GM18508 (cell line): ENCODE results near the gene BTBD1.
A peak's percentile ranks its signal among the peaks of the same experiment; 100 is the strongest.

Source experiments
- ATAC-seq: cut with Tn5 transposase; IDR thresholded peaks from one replicate; pipeline ENCODE4 v1.9.1; 2021; ENCODE audit warnings: moderate number of reproducible peaks; ENCODE audit not compliant: insufficient read depth, unreplicated experiment

The BTBD1 gene

DNA sequence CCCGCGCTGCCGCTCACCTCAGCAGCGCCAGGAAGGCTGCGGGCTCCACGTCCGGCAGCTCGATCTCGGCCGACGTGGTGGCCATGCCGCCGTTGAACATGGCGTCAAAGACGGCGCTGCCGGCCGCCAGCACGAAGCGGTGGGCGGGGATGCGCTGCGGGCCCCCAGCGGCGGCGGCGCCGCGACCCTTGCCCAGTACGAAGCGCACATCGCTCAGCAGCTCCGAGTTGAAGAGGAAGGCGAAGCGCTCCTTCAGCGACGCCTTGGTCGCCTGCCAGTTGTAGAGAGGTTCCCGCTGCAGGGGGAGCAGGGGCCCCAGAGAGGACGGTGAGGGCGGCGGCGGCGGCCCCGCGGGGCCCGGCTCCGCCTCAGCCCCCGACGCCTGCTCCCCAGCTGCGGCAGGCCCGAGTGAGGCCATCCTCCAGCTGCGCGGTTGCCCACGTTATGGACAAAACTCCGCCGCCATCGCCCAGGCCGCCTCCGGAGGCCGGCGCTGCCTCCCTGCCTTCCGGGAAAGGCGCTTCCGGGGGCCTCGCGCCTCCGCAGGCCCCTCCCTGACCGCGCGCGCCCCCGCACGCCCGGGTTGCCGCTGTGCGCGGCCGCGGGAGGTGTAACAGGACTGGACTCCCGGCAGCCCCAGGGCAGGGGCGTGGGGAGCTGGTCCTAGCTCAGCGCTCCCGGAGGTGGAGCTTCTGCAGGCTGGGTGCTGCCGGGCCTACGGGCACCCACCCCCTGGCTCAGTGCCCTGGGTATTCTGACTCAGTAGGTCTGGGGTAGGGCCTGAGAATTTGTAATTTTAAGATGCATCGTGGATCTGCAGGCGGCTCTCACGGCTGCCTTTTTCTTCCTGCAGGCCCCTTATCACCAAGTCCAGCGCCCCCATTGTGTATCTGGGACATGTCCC, at the start of gene BTBD1:
Gene BTBD1, minus strand, starts transcription at position 519 of the 904 bp plus-strand sequence. Its CDS starts 101 bp downstream, at position 418.
- ATAC-seq, result peak; percentile 36

DNA sequence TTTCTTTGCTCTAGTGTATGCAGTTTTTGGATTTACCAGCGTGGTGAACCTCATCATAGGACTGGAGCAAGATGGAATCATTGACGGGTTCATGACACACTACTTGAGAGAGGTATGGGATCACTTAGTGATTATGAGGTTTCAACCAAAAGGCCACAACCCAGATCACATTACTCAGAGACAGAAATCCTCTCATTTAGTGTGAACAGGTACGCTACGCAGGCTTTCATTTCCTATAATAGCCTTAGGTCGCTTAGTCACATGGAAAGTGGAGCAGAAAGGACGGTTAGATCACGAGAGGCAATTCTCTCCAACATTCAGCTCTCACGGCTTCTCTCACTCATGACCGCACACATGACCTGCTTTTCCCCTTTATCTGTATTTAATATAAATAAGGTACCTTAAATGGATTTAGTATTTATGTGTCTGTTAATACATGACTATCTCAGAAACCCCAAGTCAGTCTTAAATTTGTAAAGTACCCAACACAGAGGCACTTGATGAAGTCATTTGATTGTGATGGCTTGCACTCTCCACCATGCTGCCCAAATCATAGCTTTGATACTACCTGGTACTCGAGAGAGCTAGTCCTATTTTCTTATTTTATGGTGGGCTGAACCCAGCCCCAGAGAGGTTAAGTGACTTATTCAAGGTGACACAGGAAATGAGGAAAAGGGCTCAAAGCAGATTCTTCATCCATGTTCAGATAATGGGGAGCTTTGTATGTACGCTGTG, 48.9 kb upstream of the BTBD1 start:
- ATAC-seq, result peak; percentile 70

DNA sequence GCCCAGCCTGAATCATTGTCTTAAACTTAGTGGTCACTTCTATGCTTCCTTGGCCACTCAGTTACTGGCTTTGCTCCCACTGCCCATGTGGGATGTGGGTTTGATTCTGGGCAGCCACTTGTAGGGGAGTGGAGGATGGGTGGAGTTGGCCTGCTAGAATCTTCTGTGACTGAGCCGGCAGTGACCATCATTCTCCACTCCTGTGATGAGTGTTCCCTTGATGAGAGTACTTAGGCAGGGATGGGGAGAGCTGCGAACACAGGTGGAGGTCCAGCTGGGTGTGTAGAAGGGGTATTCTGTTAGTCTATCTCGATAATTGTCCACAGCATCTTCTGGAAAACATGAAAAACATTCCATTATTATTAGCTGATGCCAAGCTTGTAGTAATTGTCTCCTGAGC, 48.4 kb upstream of the BTBD1 start:
- no peak for ATAC-seq

DNA sequence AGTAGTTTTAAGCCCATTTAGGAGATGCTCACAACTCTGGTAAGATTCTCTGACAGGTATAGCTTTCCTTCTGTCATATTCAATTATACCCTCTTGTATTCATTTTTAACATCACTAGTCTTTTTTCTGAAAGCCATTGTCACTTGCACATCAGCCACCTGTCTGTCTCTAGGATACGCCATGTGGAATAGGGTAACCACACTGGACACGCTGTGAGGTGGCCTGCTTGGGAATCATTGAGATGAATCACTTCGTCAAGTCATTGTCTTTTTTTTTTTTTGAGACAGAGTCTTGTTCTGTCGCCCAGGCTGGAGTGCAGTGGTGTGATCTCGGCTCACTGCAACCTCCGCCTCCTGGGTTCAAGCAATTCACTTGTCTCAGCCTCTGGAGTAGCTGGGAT, 47.8 kb upstream of the BTBD1 start:
- ATAC-seq, result no peak

DNA sequence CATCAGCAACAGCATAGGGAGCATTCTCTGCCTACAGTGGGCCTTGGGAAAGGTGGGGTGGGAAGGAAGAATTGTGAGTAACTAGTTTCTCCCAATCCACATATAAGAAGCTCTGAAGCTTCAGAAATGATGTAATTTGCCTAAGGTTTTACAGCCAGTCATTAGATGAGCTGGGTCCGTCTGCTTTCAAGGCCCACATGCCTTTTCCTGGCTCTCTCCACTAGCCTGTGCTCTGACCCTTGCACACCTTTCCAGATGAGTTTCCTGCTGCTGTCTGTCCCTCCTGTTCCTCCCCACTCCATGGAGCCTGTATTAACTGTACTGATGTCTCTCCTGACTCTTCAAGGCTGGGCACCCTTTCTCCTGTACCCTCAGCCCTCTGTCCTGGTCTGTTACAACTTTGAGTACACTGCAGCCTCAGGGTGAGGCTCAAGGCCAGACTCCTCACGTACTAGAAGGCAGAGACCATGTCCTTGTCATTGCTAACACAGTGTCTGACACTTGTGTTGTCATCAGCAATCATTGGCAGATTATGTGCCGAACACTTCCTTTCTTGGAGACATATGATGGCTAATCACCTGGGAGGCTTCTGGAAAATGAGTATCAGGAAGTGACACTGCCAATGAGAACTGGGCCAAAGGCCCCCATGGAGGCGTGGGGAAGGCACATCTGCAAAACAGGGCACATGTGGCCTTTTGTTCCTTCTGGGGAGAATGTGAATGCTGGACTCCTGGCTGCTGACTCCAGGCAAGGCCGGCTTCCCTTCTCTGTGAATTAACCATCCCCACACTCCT, 47.0 kb upstream of the BTBD1 start:
- ATAC-seq, result no peak

DNA sequence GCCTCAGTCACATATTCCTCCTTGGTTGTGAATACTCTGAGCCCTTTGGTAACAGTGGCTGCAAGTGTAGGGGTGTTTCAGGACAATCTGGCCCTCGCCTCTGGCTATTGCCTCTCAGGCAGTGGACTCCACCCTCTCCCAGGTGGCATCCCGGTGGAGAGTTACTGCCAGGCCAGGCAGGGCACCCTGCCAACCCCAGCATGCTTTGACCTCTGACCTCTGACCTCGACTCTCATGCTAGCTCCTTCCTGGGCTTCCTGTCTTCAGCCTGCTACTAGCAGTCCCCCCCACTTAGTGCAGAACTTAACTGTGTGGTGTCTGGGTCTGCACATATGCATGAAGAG, 45.9 kb upstream of the BTBD1 start:
- no peak for ATAC-seq

DNA sequence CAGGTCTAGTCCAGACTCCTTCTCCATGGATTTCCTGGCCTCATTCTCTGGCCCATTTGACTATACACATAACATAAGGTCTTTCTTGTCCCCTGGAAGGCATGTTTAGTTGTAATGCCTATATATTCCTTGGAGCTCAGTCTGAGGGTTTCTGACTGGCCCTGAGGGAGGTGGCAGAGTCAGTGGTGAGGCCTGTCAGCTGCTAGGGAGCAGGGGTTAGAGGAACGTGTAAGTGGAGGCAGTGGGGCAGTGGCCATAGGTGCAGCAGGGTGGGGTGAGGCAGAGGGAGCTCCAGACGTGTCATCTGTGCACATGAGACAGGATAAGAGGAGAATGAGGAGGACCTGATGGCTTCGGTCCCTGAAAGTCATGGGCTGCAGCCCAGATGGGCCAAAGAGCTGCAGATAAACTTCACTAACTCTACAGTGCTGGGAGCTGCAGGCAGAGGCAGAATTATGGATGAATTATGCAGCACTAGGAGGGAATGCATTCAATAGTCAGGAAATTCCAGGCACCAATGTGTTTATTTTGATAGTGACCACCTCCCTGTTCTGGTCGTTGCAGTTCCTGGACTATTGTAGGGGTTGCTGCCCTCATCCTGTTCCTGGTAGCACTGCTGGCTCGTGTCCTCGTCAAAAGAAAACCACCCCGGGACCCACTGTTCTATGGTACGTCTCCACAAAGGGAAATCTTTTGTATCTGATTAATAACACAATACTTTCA, 45.3 kb upstream of the BTBD1 start:
- no peak for ATAC-seq

DNA sequence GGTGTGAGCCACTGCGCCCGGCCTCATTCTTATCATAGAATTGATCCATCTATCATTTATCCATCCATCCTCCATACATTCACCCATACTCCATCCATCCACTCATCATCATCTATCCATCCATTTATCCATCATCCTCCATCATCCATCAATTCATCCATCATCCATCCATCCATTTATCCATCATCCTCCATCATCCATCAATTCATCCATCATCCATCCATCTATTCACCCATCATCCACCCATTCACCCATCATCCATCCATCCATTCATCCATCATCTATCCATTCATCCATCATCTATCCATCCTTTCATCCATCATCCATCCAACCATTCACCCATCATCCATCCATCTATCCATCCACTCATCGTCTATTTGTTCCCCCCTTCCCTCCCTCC, 44.1 kb upstream of the BTBD1 start:
- no peak for ATAC-seq

DNA sequence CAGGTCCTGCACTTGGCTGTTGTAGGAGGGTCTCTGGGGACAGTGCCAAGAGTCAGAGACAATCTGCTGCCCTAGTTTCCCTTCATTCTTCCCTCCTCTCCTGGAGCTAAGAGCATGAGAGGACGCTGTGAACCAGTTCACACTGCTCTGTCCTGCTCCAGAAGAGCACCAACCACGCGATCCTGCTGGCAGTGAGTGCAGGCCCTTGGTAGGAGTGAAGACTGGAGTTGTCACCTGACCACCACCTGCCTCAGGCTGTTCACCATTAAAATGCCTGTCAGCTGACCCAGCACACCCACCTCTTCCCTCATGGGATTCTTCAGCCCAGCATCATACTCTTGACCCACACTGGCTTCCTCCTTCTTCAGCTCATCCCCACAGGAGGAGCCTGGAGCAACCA, 43.3 kb upstream of the BTBD1 start:
- no peak for ATAC-seq

DNA sequence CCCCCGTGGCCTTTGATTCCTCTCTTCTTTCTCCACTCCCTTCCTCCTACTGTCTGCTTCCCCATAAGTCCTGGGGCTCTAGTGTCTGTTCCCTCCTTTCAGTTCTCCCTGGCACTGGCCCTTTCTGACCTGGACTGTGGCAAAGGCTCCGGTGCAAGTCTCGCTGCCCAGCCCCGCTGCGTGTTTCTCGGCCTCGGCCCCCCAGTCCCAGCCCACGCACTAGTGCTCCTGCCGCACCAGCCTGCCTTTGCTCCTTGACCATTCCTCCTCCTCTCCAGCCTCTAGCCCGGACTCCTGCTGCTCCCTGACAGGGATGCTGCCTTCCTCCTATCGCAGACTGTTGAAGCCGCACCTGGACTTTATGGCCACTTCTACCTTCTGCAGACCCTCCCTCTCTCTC, 42.5 kb upstream of the BTBD1 start:
- ATAC-seq, result no peak

DNA sequence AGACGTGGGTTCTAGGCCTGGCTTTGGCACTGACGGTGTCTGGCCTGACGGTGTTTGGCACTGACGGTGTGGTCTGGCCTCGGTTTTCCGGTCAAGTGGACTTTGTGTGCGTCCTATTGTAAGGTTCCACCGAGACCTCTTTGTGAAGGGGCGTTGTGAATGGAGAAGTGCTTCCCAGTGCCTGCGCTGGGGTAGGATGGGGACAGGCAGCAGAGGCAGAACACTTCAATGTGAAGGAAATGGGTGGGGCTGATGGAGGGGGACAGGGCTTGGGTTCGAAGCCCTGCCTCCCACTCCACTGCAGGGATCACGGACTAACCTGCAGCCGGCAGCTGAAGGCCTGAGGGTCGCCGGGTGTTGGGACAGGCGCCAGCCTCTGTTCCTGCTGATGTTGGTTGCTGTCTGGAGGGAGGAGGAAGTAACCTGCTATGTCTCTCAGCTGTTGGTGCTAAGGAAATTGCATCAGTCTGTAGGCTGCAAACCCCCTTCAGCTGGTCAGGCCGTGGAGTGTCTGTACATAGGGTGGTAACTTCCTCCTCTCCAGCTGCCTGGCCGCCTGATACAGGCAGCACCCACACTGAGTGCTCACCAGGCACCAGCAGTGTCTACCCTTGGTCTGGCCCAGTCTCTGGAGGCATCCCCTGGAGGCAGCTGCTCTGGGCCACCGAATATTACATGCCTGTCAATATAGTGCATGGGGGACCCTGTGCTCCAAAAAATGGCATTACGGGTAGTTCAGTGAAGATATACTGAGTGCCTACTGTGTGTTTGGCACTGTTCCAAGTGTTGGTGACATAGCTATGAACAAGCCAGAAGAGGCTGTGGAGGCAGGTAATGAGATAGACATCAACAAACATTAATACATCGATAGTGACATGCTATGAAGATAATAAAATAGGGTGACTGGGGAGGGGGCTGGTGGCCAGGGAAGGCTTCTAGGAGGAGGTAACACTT, 41.5 kb upstream of the BTBD1 start:
- peak; percentile 76 for ATAC-seq

DNA sequence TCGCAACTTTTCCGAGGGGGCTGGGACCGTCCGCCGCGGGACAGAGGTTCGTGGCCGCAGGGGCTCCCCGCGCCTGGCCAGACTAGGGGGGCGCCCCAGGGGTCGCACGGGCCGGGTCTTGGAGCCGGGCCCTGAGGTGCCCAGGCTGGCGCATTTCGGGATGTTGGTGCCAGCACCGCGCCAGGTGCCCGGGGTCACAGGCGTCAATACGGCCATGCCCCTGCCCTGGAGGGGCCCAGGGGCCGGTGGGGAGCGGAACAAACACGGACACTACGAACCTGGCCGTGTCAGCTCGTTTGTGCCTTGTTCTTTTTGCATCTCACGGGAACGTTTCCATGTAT, 40.8 kb upstream of the BTBD1 start:
- ATAC-seq, result no peak

DNA sequence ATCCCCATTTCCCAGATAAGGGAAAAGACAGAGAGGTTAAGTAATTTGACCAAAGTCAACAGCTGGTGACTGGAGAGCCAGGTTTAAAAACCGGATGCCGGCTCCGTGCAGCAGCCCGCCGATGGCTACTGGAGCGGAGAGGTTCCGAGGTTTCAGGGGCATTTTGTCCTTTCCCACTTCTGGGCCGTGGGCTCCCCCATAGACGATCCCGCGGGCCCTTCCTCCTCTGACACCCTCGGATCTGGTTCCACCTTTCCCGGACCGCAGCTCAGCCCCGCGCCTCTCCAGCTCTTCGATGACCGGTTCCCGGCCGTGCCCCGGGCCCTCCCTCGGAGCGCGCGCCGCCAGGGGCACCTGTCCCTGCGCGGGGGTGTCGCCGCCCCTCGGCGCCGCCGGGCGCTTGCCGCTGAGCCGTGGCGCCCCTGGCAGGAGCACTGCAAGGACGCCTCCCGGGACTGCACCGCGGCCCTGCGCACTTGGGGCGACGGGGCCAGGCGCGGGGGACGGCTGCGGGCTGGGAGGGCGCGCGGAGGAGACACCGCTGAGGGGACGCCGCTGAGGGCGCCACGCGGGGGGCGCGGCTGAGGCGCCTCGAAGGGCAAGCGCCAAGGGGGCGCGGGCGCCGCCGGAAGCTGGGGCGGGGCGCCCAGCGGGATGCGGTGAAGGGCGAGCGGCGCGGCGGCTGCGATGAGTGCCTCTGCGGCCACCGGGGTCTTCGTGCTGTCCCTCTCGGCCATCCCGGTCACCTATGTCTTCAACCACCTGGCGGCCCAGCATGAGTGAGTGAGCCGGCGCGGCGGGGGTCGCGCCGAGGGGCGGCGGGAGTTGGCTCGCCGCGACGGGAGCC, 40.2 kb upstream of the BTBD1 start, which contains the start of gene TM6SF1:
Gene TM6SF1, plus strand, starts transcription at position 652 of the 847 bp plus-strand sequence. Its CDS starts 36 bp downstream, at position 688.
- ATAC-seq, result no peak

DNA sequence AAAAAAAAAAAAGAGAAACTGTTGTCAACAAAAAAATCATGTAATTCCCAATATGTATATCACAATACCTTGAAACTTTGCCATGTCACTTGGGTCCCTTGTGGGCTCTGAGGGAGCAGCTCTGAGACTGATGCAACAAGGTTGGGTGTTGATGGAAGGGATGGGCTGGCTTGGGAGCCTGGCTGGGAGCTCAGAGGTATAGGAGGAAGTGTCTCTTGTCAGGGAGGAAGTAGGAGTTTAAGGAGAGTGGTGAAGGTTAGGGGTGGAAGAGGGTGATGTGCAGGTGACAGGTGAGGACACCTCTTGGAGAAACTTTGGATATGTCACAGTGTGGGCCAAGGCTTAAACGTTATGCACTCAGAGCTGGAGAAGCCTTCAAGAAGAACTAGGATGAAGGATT, 38.4 kb upstream of the BTBD1 start:
- ATAC-seq, result no peak

DNA sequence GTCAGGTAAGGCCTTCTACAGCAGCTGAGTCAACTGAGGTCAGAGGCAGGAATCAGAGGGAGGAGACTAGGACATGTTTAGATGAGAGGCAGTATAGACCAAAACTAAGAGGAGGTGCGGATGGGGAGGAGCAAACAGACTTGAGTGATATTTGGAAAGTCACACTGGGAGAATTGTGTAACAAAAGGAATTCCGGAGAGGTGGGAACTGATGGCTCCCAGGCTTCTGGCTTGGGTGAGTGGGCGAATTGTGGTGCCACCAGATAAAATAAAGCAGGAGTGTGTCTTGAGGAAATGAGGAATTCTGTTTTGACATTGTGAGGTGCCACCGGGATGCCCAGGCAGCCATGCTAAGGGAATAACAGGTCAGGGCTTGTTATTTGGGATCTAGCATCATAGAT, 37.1 kb upstream of the BTBD1 start:
- ATAC-seq, result no peak

DNA sequence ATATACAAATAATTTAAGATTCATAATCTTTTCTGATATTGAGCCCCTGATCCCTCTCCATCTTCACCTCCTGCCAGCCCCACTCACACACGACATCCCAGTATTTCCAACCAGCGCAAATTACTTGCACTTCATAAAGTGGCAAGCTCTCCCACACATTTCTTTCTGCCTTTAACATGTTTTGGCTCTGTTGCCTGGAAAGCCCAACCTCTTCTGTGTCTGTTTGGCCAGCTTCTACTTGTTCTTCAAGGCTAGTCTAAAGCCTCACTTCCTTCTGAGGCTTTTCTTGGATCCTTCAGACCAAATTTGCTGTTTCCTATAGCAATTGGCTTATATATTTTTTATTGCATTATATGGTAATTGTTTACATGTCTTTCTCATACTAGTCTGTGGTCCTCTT, 35.3 kb upstream of the BTBD1 start:
- ATAC-seq, result no peak

DNA sequence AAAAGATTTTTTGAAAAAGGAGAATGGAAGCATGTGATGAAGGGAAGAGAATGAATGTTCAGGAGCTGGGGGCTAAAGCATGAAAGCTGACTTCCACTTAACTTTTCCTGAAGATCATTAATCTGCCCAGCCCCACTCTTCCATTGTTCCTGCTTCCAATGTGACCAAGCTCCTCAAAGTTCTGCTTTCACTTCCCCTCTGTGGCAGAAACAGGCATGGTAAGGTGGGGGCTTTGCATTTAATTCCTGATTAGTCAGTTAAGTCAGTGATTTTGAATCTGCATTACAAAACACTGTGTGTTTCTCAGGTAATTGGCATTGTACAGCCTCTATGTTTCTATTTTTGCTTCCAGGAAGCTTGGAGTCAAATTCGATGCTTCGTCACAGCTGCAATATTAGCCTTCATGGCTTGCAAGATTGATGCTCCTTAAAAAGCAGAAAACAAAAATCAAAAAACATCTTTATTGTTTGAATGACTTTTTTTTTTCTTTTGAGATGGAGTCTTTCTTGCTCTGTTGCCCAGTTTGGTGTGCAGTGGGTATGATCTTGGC, 33.1 kb upstream of the BTBD1 start:
- no peak for ATAC-seq

DNA sequence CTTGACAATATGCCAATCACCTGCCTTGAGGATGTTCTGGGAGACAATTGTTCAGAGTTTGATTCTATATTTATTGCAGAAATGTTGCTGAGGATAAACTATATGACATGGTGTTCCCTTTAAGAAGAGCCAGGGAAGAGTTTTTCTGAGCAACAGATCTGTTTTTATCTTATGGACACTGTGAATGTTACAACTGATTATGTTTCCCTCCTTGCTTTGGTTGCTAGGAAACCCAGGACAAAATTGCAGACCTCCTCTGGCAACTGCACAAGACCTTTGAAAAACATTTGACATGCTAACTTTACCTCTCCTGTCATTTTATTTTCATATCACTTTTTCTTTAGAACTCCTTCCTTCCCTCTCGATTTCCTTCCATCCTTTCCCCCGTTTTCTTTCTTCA, 32.2 kb upstream of the BTBD1 start:
- ATAC-seq, result no peak
